SU-DHL-6 (cell line): ENCODE results near the gene DCN.

ENCODE experiments used
- CTCF ChIP-seq: fragments of 200-600 bp; sonication (generic); IDR thresholded peaks from one replicate; pipeline ENCODE4 v1.5.1; 2017; ENCODE audit warnings: antibody characterized with exemption, mild to moderate bottlenecking, low read length, moderate library complexity; ENCODE audit not compliant: insufficient read depth, poor library complexity, severe bottlenecking
- EZH2phosphoT487 ChIP-seq: fragments of 200-600 bp; sonication (generic), shearing (Covaris generic); conservative IDR thresholded peaks from 2 replicates; pipeline ENCODE4 v1.6.1; 2018; ENCODE audit warnings: mild to moderate bottlenecking, antibody characterized with exemption, low read length, moderate library complexity, mixed read lengths

- peak; percentile 28 for TF ChIP-seq CTCF
- TF ChIP-seq EZH2phosphoT487 = no peak
Measured at GRCh38 chr12:91178139-91178561, 4.5 kb downstream of the DCN start.
